Right lung (tissue), 5 donors: ENCODE measurements around the gene OR10H4. TPM values are rescaled to one million over a fixed set of nuclear protein-coding genes. Genes with fewer than 3 reads are reported as not detected.

Experiments used
- polyA plus RNA-seq, 5 donors: library from polyadenylated mRNA; unstranded; fragments of 120-200 nt; gene quantifications; one replicate each; pipeline versions ENCODE4 v1.2.1 to v1.2.3, GENCODE V29; 2013; ENCODE audit warnings: inconsistent platforms in 1 of 5, low replicate concordance in 1 of 5; ENCODE audit not compliant: insufficient read length in 5 of 5, insufficient read depth in 1 of 5

OR10H4 gene
- polyA plus RNA-seq, 5 donors = not detected

Other genes starting within 250 kb of the OR10H4 start
- gene OR10H2, start 221.0 kb upstream of the OR10H4 start, polyA plus RNA-seq = not detected
- not detected for gene OR10H3, start 211.0 kb upstream of the OR10H4 start, polyA plus RNA-seq
- under 1 TPM; 0.08 to 0.14 (median 0.12) TPM for gene OR10H5, start 161.3 kb upstream of the OR10H4 start, polyA plus RNA-seq
- under 1 TPM in 4 of 5 donors, not detected in 1; 0.03 to 0.09 (median 0.06) TPM for gene OR10H1, start 133.3 kb upstream of the OR10H4 start, polyA plus RNA-seq
- gene CYP4F2, start 50.9 kb upstream of the OR10H4 start, polyA plus RNA-seq = not detected
- not detected for gene CYP4F11, start 14.5 kb upstream of the OR10H4 start, polyA plus RNA-seq
- 100 to 1,000 TPM; 547 to 685 (median 592) TPM for gene TPM4, start 127.5 kb downstream of the OR10H4 start, polyA plus RNA-seq
- 100 to 1,000 TPM in 1 of 5 donors, 10 to 100 TPM in 4; 63.1 to 101 (median 72.9) TPM for gene RAB8A, start 162.9 kb downstream of the OR10H4 start, polyA plus RNA-seq
- 1 to 10 TPM; 1.2 to 2.4 (median 2.2) TPM for gene HSH2D, start 194.7 kb downstream of the OR10H4 start, polyA plus RNA-seq
- not detected for gene CIB3, start 224.5 kb downstream of the OR10H4 start, polyA plus RNA-seq
- 100 to 1,000 TPM in 4 of 5 donors, 10 to 100 TPM in 1; 97.1 to 118 (median 108) TPM for gene FAM32A, start 236.4 kb downstream of the OR10H4 start, polyA plus RNA-seq
- 10 to 100 TPM; 42.7 to 62.5 (median 45.7) TPM for gene AP1M1, start 248.9 kb downstream of the OR10H4 start, polyA plus RNA-seq